ENCODE data around the gene A4GALT. TPM values are rescaled to one million over a fixed set of nuclear protein-coding genes. Genes with fewer than 3 reads are reported as not detected.

The A4GALT gene
- total RNA-seq, 1 donor from 2014 or later = 106 TPM

- intact Hi-C loops (cut with DNase I) = no loop called here
- no peak for DNase-seq (ENCODE audit: low spot score)
- no peak for ATAC-seq
These were observed 76.8 kb downstream of the A4GALT start for GRCh38 chr22:42643634-42644421.

- ATAC-seq (no peak), DNase-seq (ENCODE audit: low spot score) (no peak)
- intact Hi-C loops (cut with DNase I) = no loop called here
These were observed 77.7 kb downstream of the A4GALT start for GRCh38 chr22:42642806-42643633.

Other genes starting within 250 kb of the A4GALT start
- gene RRP7A, start 201.1 kb downstream of the A4GALT start, total RNA-seq = 39.6 TPM
- 7.8 TPM for gene SERHL2, start 166.9 kb downstream of the A4GALT start, total RNA-seq
- gene POLDIP3, start 106.0 kb downstream of the A4GALT start, total RNA-seq = 81.5 TPM
- 0.45 TPM for gene ATP5MGL, start 80.3 kb downstream of the A4GALT start, total RNA-seq
- 241 TPM for gene CYB5R3, start 71.5 kb downstream of the A4GALT start, total RNA-seq
- gene ARFGAP3, start 136.4 kb upstream of the A4GALT start, total RNA-seq = 46.8 TPM

Measured in sciatic nerve (tissue), 2 donors.